Measurements from ENCODE around the gene MSRB3.
"Not testable (repeated sequence)": the region's sequence is repeated elsewhere in the genome, so short reads cannot be mapped to it uniquely, and the experiment has no call there.

MSRB3 gene

DNA sequence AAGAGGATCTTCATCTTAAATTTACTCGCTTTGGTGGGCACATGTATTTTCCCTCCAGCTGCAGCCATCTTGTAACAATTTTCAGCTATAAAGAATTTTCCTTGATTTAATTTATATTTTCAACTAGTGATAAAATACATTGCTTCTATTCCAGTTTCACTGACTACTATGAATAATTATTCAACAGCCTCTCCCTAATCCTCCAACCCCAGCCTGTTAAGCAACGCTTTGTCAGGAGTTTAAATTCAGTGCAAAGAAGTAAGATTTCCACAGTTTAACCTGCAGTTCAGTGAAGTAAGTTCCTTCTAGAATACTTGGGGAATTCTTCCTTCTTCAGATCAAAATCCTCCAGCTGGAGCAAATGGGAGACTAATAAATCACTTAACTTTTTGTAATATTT is 180.2 kb downstream of the MSRB3 start:
- CTCF ChIA-PET: no interaction called here
- DNase-seq: no peak
- Mint-ChIP-seq H3K27ac (no peak overlapping the region), H3K27me3 (no peaks in the 10 kb centered on the region), H3K4me3 (no peak overlapping the region), H3K36me3 (no peaks in the 10 kb centered on the region), H3K4me1 (no peaks in the 10 kb centered on the region), H3K9me3 (no peaks in the 10 kb centered on the region)

- Mint-ChIP-seq H3K4me3 (no peak overlapping the region), H3K27me3 (no peaks in the 10 kb centered on the region), H3K36me3 (no peaks in the 10 kb centered on the region), H3K4me1 (no peaks in the 10 kb centered on the region), H3K27ac (no peak overlapping the region), H3K9me3 (no peaks in the 10 kb centered on the region)
- CTCF ChIA-PET: no interaction called here
- no peak for DNase-seq
Observed at GRCh38 chr12:65459545-65459944, 181.1 kb downstream of the MSRB3 start.

GRCh38 chr12:65460063-65460462 is 181.6 kb downstream of the MSRB3 start:
- no peak overlapping the region for H3K27ac Mint-ChIP-seq
- H3K36me3 Mint-ChIP-seq: no peaks in the 10 kb centered on the region
- no peaks in the 10 kb centered on the region for H3K4me1 Mint-ChIP-seq
- CTCF ChIA-PET: no interaction called here
- no peak overlapping the region for H3K4me3 Mint-ChIP-seq
- DNase-seq: no peak
- no peaks in the 10 kb centered on the region for H3K27me3 Mint-ChIP-seq
- H3K9me3 Mint-ChIP-seq: no peaks in the 10 kb centered on the region

DNA sequence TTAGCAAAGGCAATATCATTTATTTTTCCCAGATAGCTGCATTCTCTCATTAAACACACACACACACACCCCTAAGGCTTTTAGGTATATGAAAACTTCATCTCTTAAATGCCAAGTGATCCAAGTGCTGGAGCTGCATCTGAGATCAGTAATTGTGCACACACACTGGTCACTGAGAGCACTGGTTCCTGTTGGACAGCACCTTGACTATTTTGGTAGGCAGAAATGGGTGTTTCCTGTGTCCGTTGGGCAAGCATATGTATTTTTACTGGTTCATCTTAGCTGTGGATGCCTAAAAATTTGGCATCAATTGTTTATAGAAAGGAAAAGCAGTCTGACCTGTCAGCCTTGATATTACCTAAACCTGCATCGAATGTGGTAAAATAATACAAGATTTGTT is 182.5 kb downstream of the MSRB3 start:
- no peak for DNase-seq
- no peak overlapping the region for H3K27ac Mint-ChIP-seq
- H3K9me3 Mint-ChIP-seq: no peaks in the 10 kb centered on the region
- H3K4me3 Mint-ChIP-seq: no peak overlapping the region
- no peaks in the 10 kb centered on the region for H3K27me3 Mint-ChIP-seq
- CTCF ChIA-PET: no interaction called here
- no peaks in the 10 kb centered on the region for H3K4me1 Mint-ChIP-seq
- H3K36me3 Mint-ChIP-seq: no peaks in the 10 kb centered on the region

DNA sequence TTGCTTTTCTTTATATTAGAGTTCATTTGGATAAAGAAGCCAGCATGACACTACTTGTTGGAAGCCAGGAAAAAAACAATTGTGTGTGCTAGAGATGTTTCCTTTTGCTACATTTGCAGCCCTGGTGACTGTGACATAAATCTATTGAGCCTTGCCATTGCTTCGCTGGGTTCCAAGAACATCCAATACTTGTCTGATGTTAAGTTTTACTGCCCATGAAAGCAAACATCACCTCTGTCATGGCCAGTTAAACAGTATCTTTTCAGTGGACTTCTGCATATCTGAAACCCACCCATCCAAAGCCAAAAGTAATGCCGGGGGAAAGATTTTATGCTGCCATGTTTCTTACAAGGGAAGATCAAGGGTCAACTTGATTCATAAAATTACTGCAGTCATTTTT is 184.0 kb downstream of the MSRB3 start:
- Mint-ChIP-seq H3K4me1 (no peaks in the 10 kb centered on the region), H3K4me3 (no peak overlapping the region), H3K36me3 (no peaks in the 10 kb centered on the region), H3K27me3 (no peaks in the 10 kb centered on the region), H3K9me3 (no peaks in the 10 kb centered on the region), H3K27ac (no peak overlapping the region)
- CTCF ChIA-PET: no interaction called here
- no peak for DNase-seq

DNA sequence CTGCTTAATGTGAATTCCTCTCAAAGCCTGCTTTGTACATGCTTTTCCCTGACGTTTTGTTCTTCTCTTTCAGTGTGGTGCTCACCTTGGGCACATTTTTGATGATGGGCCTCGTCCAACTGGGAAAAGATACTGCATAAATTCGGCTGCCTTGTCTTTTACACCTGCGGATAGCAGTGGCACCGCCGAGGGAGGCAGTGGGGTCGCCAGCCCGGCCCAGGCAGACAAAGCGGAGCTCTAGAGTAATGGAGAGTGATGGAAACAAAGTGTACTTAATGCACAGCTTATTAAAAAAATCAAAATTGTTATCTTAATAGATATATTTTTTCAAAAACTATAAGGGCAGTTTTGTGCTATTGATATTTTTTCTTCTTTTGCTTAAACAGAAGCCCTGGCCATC is 184.6 kb downstream of the MSRB3 start:
- Mint-ChIP-seq H3K4me1 (no peaks in the 10 kb centered on the region), H3K27me3 (no peaks in the 10 kb centered on the region), H3K4me3 (no peak overlapping the region), H3K9me3 (no peaks in the 10 kb centered on the region), H3K27ac (no peak overlapping the region), H3K36me3 (no peaks in the 10 kb centered on the region)
- DNase-seq: no peak
- CTCF ChIA-PET: no interaction called here

- no peak overlapping the region for H3K4me3 Mint-ChIP-seq
- no peak overlapping the region for H3K27ac Mint-ChIP-seq
- H3K27me3 Mint-ChIP-seq: no peaks in the 10 kb centered on the region
- H3K4me1 Mint-ChIP-seq: no peaks in the 10 kb centered on the region
- no peak for DNase-seq
- no peaks in the 10 kb centered on the region for H3K36me3 Mint-ChIP-seq
- CTCF ChIA-PET: no interaction called here
- no peaks in the 10 kb centered on the region for H3K9me3 Mint-ChIP-seq
Observed at GRCh38 chr12:65463611-65464010, 185.1 kb downstream of the MSRB3 start.

GRCh38 chr12:65464930-65465329 is 186.4 kb downstream of the MSRB3 start:
- Mint-ChIP-seq H3K4me3 (no peak overlapping the region), H3K36me3 (no peaks in the 10 kb centered on the region), H3K27me3 (no peaks in the 10 kb centered on the region), H3K9me3 (no peaks in the 10 kb centered on the region), H3K4me1 (no peaks in the 10 kb centered on the region), H3K27ac (no peak overlapping the region)
- DNase-seq: no peak
- CTCF ChIA-PET: no interaction called here

- DNase-seq: no peak
- CTCF ChIA-PET: no interaction called here
Observed at GRCh38 chr12:65465766-65466547, 187.5 kb downstream of the MSRB3 start.

DNA sequence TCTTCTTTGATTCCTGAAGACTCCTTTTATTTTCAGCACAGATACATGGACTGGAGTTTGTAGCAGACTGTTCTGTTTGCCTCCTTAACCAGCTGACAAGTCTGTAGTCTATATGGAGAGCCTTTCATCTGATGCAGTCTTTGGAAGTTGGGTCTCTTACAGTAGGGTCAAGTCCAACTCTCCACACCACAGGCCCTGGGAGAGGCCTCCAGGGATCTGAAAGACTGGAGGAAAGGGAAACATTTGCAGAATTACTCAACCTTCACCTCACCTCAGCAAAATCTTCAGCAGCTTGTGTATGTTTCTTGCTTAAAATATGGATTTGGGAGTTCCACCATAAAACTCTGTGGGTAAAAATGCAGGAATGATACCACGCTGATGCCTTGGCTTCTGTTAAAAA is 188.4 kb downstream of the MSRB3 start:
- CTCF ChIA-PET: no interaction called here
- Mint-ChIP-seq H3K36me3 (no peaks in the 10 kb centered on the region), H3K4me1 (no peaks in the 10 kb centered on the region), H3K9me3 (no peaks in the 10 kb centered on the region), H3K4me3 (no peak overlapping the region), H3K27ac (no peak overlapping the region), H3K27me3 (no peaks in the 10 kb centered on the region)
- DNase-seq: no peak

More at GRCh38 chr12:65465766-65466547, 187.5 kb downstream of the MSRB3 start:
- no peaks in the 10 kb centered on the region for H3K4me1 Mint-ChIP-seq
- H3K4me3 Mint-ChIP-seq: no peak overlapping the region
- H3K27ac Mint-ChIP-seq: no peak overlapping the region
- H3K36me3 Mint-ChIP-seq: no peaks in the 10 kb centered on the region
- H3K9me3 Mint-ChIP-seq: no peaks in the 10 kb centered on the region
- H3K27me3 Mint-ChIP-seq: no peaks in the 10 kb centered on the region

DNA sequence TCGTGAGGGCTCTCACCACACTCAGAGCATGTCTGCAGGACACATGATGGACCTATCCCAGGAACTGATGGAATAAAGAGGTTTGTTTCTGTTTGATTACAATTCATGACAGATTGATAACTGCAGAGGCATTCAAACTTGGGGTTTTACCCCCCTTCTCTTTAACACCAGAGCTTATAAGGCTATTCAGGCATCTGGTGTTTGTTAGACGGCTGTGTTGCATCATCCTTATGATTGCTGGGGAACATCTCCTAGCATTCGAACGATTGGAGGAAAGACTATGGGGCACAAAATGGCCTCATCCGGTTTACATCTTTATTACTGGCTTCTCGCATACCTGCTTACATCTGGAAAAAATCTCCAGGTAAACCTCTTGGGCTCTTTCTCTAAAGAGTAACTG is 191.8 kb downstream of the MSRB3 start:
- Mint-ChIP-seq H3K27me3 (no peaks in the 10 kb centered on the region), H3K4me3 (no peak overlapping the region), H3K4me1 (no peaks in the 10 kb centered on the region), H3K36me3 (no peaks in the 10 kb centered on the region), H3K27ac (no peak overlapping the region), H3K9me3 (no peaks in the 10 kb centered on the region)
- DNase-seq: no peak
- CTCF ChIA-PET: no interaction called here

GRCh38 chr12:65472079-65472478 is 193.6 kb downstream of the MSRB3 start:
- CTCF ChIA-PET: no interaction called here
- H3K27ac Mint-ChIP-seq: no peak overlapping the region
- no peaks in the 10 kb centered on the region for H3K9me3 Mint-ChIP-seq
- no peak for DNase-seq
- no peaks in the 10 kb centered on the region for H3K36me3 Mint-ChIP-seq
- H3K27me3 Mint-ChIP-seq: no peaks in the 10 kb centered on the region
- no peak overlapping the region for H3K4me3 Mint-ChIP-seq
- H3K4me1 Mint-ChIP-seq: no peaks in the 10 kb centered on the region

- CTCF ChIA-PET: no interaction called here
- H3K27ac Mint-ChIP-seq: no peak overlapping the region
Observed at GRCh38 chr12:65474831-65475230, 196.3 kb downstream of the MSRB3 start.

GRCh38 chr12:65477721-65478120 is 199.2 kb downstream of the MSRB3 start:
- H3K4me1 Mint-ChIP-seq: no peaks in the 10 kb centered on the region
- DNase-seq: no peak
- no peak overlapping the region for H3K4me3 Mint-ChIP-seq
- H3K9me3 Mint-ChIP-seq: no peaks in the 10 kb centered on the region
- no peak overlapping the region for H3K27ac Mint-ChIP-seq
- CTCF ChIA-PET: no interaction called here
- no peaks in the 10 kb centered on the region for H3K36me3 Mint-ChIP-seq
- H3K27me3 Mint-ChIP-seq: no peaks in the 10 kb centered on the region

More at GRCh38 chr12:65474831-65475230, 196.3 kb downstream of the MSRB3 start:
- H3K4me1 Mint-ChIP-seq: no peaks in the 10 kb centered on the region
- H3K9me3 Mint-ChIP-seq: no peaks in the 10 kb centered on the region
- H3K27me3 Mint-ChIP-seq: no peaks in the 10 kb centered on the region
- DNase-seq: no peak
- no peaks in the 10 kb centered on the region for H3K36me3 Mint-ChIP-seq
- H3K4me3 Mint-ChIP-seq: no peak overlapping the region

- CTCF ChIA-PET, DNase-seq, H3K27ac Mint-ChIP-seq, H3K4me1 Mint-ChIP-seq, H3K4me3 Mint-ChIP-seq, H3K27me3 Mint-ChIP-seq, H3K36me3 Mint-ChIP-seq: not testable (repeated sequence)
- peaks cover 18% of the 10 kb centered on the region for H3K9me3 Mint-ChIP-seq
Observed at GRCh38 chr12:65483891-65484516, 205.5 kb downstream of the MSRB3 start.

Data from activated naive CD4-positive, alpha-beta T cell treated with anti-CD3 and anti-CD28 coated beads, Interleukin-2, amount 10 ng/mL, durations not matched to agents 7 days and 5 days (primary cell).